Kasumi-1 (cell line): Measurements from ENCODE around the gene NPBWR2.
A peak's percentile ranks its signal among the peaks of the same experiment; 100 is the strongest.

Experiments used
- DNase-seq, 2 experiments: peaks; one replicate each; lab custom pipeline; 2025; lab: John Stamatoyannopoulos, UW

Gene NPBWR2

DNA sequence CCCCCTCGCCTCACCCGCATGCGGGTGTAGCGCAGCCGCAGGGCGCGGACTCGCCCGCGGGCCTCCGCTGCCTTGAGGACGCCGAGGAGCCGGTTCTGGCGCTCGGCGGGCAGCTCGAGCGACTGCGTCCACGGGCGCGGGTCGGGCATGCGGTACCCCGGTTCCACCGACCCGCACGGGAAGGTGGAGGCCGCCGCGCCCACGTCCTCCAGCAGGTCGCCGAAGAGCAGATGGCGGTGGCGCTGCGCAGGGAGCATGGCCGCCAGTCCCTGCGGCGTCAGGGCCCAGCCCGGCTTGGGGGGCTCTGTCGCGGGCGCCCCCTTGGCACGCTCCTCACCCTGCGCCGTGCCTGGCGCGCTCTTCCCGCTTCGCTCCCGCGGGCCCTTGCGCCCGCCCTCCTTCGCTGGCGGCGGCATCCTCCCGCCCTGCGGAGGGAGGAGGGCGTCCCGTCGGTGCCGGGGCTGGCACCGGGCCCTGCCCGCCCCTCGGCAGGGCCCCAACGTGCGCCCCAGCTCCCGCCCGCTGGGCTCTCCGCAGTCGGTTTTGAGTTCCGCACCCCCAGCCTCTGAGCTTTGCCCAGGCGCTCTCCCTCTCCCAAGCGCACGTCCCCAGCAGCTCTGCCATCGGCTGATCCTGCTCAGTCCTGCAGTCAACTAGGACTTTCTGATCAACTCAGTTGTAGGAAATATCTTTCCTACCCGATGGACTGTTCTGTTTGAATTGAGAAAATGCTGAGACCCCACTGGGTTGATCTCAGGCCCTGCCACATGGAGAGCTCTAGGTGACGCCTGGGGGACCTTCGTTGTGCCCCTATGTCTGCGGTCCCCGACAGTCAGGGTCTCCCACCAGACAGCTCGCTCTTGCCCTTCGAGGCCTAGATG is 23.3 kb downstream of the NPBWR2 start, which contains the start of gene LKAAEAR1:
TSS of gene LKAAEAR1 (minus strand) at position 595 of the 881 bp plus-strand sequence. CDS start at position 416, 179 bp downstream.
- peak in 1 of 2 experiments; percentile 30 for DNase-seq

- DNase-seq: peak; percentile 51 to 73
Observed at GRCh38 chr20:64083378-64083803, 24.0 kb downstream of the NPBWR2 start.

GRCh38 chr20:64082820-64083377 is 24.5 kb downstream of the NPBWR2 start:
- peak in 1 of 2 experiments; percentile 18 for DNase-seq

DNA sequence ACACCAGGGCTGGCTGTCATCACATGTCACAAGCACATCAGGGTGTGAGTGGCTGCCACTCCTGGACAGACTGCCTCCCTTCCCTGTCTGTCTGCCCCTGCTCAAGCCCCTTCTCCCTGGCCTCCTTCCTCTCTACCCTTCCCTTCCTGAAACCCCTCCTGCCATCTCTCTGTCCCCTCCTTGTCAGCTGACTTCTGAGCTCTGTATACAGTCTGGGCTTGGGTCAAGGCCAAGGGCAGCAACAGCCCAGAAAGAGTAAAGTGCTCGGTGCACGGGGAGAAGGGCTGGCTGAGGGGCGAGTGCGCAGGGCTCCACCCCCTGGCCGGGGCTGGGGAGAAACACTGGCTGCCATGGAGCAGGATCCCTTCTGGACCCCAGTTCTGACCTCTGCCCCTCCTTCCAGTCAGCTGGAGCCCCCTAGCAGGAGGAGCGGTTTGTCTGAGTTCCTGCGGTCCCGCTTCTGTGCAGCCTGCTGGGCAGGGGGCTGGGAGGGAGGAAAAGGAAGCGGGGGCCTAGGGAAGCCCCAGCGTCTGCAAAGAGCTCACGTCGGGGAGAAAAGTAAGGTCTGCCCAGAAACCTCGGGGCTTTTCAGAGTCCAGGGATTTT is 25.1 kb downstream of the NPBWR2 start:
- peak; percentile 69 to 82 for DNase-seq

DNA sequence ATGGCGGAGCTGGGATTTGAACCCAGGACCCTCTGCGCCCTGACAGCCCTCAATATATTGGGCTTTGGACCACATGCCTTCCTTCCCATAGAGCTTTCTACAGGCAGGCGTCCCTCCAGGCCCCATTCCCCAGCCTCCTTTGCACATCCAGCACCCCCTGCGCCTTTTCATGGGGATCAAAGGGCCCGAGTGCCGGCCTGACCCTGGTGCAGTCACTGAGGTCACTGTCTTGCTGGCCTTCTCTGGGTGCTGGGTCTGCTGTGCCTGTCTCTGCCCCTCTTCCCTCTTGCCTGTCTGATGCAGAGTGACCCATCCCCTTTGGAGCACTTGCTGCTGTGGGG is 25.8 kb downstream of the NPBWR2 start:
- no peak for DNase-seq

DNA sequence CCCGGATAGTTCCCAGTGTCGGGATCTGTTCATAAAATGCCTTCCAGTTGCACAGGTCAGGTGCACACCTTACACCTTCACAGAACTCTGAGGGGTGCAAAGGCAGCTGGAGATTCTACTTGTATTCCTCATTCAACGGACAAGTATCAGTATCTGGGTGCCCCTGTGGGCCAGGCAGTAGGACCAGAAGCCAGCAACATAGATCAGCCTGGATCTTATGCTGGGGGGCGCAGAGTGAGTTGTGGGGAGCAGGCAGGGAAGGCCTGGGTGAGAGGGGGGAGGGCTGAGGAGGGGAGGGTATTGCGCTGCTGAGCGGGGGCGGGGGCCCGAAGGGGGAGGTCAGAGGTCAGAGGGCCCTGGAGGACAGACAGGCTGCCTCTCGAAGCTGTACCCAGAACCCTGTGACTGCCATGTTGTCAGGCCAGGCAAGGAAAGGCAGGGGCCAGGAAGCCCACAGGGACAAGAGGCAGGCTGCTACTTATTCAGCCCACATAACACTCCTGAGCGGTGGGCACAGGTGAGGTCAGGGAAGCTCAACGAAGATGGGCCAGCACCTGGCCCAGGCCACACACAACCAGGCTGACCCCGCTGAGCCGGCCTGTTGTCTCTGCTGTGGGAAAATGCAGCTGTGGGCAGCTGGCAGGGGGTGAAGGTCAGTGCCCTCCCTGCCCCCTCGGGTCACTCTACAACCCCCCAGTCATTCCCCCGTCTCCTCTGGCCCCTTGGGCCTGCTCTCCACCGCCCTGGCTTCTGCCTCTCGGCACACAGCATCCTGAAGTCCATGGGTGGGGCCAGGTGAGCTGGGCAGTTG is 26.3 kb downstream of the NPBWR2 start:
- no peak for DNase-seq

DNA sequence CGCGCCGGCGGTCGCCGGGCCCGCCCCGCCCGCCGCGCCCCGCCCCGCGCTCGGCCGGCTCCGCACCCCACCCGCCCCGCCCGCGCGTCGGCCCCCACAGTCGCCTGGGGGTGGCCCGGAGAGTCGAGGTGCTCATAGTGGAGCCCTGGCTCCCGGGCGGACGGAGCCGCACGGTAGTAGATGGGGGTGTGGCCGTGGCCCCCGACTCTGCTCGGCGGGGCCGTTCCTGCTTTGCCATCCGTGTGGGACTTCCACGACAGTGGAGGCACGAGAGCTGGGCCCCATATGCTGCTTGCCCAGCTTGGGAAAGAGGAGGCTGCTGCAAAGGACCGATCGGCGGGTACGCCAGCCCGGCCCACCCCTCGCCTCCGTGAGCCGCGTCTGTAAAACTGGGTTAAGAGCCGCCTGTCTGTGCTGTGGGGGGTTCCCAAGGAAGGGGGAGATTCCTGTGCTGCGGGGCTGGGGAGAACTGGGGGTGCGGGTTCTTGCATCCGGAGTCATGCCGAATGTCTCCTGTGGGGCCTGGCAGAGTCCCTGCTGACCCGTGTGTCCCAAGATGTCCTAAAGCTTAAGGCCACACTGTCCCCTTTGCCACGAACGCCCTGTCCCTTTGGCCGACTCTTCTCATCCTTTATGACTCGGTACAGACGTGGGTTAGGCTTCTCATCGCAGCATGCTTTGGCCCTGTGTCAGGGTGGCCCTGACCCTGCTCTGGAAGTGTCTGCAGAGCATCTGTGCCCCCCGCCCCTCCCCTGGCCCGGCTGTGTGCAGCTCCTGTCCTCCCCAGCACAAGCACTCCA is 27.2 kb downstream of the NPBWR2 start, which contains the start of gene OPRL1:
TSS of gene OPRL1 (plus strand) at position 70 of the 800 bp plus-strand sequence. CDS start 12,639 bp downstream, outside the sequence.
- peak in 1 of 2 experiments; percentile 47 for DNase-seq

DNA sequence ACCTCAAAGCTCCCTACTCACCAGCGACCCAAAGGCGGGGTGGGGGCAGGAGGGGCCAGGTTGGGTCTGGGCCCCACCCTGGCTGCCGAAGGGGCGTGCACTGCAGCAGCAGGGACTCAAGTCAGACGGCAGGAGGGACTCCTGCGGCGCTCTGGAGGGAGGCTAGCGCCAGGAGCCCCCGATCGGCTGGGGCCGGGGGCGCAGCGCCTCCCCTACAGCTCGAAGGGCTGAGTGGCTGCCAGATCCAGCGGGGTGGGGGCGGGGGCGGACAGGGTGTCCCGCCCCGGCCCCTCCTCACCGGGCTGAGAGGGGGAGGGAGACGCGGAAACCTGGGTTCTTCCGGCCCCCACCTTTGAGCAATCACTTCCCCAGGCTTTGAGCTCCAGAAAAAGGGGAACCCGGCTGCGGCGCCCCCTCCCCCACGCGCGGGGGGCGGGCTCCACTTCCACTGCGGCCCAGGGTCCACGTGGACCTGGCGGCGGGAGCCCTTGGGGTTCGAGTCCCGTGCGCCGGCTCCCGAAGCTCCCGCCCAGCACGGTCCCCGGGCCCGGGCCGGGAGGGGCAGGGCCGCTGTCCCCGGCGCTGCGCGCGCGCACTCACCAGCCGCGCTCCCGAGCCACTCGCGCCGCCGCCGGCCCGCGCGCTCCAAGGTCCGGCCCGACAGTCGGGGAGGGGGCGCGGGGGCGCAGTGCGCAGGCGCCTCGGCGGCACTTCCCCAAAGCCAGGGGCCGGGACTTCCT is 27.9 kb downstream of the NPBWR2 start, which contains the start of gene RGS19:
TSS of gene RGS19 (minus strand) at position 246 of the 740 bp plus-strand sequence. CDS start 2,632 bp downstream, outside the sequence.
- DNase-seq: peak; percentile 91 to 94

DNA sequence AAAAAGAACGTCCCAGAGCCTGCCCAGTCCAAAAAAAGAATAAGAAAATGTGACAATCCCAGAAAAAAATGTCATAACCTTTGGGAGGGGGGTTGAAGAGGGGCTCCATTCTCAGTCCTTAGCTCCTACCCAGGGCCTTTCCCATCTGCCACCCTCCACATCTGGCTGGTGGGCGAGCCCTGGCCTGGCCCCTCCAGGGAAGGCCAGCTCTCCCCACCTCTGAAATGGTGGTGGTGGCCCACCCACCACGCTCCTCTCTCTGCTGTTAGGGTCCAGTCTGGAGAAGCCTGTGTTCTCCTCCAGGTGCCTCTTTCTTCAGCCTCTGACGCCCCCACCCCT is 28.5 kb downstream of the NPBWR2 start:
- DNase-seq: peak in 1 of 2 experiments; percentile 25

DNA sequence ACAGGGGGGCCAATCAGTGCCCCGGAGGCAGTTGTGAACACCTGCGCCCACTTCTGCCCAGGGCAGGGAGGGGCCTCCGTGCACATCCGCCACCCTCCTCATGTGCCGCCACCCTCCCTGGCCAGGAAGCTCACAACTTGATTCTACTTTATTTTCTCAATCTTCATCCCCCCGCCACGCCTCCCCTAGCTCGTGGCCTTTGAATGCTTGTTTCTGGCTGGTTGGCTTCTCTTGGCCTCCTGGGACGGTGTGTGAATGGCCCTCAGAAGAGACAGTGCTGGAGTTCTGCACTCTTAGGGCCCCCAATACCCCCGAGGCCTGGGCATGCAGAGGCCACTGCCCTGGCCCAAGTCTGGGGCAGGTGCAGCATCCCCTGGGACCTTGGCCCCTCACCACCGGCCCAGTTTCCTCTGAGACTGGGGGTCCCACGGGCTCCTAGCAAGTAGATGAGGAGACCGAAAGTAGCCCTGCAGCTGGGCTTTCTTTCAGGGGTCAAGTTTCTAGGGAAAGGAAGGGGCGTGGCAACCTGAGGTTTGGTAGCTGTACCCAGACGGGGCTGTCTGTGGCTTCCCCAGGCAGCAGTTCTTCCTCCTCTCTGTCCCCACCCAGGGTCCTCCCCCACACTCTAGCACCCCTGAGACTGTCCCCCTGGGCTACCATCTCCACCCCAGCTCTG is 29.4 kb downstream of the NPBWR2 start:
- peak; percentile 72 to 87 for DNase-seq

DNA sequence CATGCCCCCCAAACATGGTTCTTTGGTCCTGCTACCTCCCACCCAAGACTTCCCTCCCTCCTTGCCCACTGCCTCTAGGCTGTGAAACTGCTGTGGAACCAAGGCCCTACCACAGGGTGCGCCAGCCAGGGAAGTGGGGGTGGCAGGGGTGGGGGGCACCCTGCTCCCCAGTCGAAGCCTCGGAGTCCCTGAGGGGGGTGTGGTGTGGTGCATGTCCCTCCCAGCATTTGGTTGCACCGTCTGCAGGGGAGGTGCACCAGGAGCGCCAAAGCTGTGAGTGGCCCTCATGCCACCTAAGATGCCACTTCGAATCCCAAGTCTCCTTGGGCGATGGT is 29.9 kb downstream of the NPBWR2 start:
- DNase-seq: no peak

DNA sequence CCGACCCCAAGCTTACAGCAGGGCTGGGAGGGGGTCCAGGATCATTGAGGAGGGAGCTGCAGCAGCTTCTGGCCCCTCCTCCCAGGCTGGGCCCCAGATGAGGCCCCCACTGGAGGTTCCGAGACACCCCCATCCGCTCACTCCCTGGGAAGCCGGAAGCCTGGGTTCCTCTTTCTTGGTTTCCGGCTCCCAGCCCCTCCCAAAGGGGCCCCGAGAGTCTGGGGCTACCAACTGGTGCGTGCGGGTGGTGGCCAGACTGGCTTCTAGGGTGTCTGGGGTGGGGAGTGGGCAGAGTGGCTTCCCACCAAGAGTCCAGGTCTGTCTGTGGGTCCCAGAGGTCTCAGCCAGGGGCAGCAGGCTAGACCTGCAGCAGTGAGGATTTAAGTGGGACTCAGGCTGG is 30.3 kb downstream of the NPBWR2 start:
- DNase-seq: peak; percentile 76 to 83

DNA sequence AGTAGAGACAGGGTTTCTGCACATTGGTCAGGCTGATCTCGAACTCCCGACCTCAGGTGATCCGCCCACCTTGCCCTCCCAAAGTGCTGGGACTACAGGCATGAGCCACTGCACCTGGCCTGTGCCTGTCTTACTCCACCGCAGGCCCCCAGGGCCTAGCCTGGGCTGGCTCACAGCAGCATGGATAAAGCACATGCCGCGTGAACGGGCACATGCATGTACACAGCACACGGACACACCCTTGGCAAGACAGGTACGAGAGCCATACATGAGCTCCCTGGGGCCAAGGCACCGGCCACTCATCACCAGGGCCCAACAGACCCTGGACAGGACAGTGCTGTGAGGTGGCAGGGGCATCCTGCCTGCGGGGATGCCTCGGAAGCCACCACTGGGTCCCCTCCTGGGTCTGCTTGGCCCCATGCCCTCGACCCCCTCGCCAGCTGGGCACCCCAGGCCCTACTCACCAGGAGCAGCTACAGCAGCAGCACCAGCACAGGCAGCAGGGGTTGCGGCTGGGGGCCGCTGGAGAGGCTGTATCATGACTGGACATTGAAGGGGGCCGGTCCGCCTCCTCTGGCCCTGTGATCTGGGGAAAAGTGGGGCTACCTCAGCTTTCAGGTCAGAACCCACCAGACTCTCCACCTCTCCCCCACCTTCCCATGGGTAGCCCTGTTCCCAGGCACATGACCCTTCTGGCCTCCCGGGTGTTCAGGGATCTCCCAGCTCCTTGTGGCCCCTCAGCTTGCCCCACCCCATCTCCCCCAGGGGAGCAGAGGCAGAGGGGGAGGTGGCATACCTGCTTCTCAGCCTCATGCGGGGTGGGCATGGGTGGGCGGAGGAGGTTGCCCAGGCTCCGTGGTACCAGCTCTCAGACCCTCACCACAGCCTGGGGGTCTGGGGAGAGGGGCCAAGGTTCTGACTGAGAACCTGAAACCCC is 31.0 kb downstream of the NPBWR2 start:
- no peak for DNase-seq

DNA sequence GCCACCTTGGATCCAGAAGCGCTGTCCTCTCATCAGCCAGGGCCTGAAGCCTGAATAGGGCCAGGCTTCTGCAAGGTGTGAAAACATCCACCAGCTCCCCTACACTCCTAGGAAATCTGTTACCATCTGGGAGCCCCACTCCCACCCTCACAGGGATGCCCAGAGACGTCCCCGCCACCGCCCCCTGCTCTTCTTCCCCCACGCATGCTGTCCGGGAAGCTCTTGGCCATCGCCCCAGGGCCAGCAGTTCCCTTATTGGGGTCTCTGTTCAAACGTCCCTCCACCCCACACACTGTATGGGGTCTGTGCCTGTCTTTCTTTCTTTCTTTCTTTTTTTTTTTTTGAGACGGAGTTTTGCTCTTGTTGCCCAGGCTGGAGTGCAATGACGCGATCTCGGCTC is 31.8 kb downstream of the NPBWR2 start:
- DNase-seq: no peak

DNA sequence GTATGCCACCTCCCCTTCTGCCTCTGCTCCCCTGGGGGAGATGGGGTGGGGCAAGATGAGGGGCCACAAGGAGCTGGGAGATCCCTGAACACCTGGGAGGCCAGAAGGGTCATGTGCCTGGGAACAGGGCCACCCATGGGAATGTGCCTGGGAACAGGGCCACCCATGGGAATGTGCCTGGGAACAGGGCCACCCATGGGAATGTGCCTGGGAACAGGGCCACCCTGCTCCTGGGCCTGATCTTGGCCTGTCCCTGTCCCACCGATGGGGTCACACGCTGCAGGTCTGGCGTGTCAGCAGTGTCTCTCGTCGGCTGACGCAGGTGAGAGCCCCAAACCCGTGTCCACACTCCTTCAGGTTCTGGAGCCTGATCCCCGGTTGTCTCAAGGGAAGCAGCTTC is 32.4 kb downstream of the NPBWR2 start:
- DNase-seq: no peak

GRCh38 chr20:64074184-64074789 is 33.1 kb downstream of the NPBWR2 start:
- no peak for DNase-seq

GRCh38 chr20:64073476-64074183 is 33.7 kb downstream of the NPBWR2 start:
- no peak for DNase-seq
